ENCODE measurements around the gene CHST8. TPM values are rescaled to one million over a fixed set of nuclear protein-coding genes. Genes with fewer than 3 reads are reported as not detected.

Gene CHST8
- total RNA-seq, 1 experiment from 2014 or later, result 33.5 TPM

GRCh38 chr19:33639035-33639681 is 17.4 kb downstream of the CHST8 start (continued):
- TF ChIP-seq E2F4 (CRISPR knock-in tag; IDR thresholded peaks at IDR 0.05; ENCODE audit: borderline replicate concordance, low read depth) (no peak), MAX (CRISPR knock-in tag; IDR thresholded peaks at IDR 0.05) (no peak), ZNF263 (CRISPR knock-in tag; IDR thresholded peaks at IDR 0.05; ENCODE audit: low read depth) (no peak), CREB1 (CRISPR knock-in tag; IDR thresholded peaks at IDR 0.05) (no peak)
- TF ChIP-seq, protein P1, sequence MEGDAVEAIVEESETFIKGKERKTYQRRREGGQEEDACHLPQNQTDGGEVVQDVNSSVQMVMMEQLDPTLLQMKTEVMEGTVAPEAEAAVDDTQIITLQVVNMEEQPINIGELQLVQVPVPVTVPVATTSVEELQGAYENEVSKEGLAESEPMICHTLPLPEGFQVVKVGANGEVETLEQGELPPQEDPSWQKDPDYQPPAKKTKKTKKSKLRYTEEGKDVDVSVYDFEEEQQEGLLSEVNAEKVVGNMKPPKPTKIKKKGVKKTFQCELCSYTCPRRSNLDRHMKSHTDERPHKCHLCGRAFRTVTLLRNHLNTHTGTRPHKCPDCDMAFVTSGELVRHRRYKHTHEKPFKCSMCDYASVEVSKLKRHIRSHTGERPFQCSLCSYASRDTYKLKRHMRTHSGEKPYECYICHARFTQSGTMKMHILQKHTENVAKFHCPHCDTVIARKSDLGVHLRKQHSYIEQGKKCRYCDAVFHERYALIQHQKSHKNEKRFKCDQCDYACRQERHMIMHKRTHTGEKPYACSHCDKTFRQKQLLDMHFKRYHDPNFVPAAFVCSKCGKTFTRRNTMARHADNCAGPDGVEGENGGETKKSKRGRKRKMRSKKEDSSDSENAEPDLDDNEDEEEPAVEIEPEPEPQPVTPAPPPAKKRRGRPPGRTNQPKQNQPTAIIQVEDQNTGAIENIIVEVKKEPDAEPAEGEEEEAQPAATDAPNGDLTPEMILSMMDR (IDR thresholded peaks at IDR 0.05), result no peak

DNA sequence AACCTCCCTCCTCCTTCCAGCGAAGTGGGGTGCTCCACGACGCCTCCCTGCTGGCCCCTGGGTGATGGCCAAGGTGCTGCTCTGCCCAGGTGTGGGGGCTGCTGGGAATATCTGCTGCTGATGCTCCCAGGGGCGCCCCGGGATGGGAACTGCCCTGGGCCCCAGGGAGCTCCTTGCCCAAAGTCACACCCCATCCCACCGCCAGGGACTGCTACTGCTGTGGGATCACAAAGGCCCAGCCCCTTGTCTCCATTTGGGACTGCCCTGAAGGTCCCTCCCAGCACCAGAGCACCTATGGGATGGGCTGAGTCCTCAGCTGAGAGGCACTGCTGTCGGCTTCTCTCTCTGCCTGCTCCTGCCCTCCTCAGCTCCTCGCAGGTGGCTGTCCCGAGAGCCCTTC is 19.0 kb downstream of the CHST8 start:
- POLR2A ChIA-PET, result interaction anchor here (1.1 kb wide), 1 partner anchor 16 kb away, joined by 5 read pairs; no protein-coding TSS in a partner anchor
- CTCF ChIA-PET, result interaction anchor here (0.6 to 0.7 kb wide), 4 partner anchors 12 to 1424 kb away, joined by 3 to 4 read pairs (median 3); no protein-coding TSS in a partner anchor
- peaks cover 73% of the 10 kb centered on the region for H3K4me1 Mint-ChIP-seq

DNA sequence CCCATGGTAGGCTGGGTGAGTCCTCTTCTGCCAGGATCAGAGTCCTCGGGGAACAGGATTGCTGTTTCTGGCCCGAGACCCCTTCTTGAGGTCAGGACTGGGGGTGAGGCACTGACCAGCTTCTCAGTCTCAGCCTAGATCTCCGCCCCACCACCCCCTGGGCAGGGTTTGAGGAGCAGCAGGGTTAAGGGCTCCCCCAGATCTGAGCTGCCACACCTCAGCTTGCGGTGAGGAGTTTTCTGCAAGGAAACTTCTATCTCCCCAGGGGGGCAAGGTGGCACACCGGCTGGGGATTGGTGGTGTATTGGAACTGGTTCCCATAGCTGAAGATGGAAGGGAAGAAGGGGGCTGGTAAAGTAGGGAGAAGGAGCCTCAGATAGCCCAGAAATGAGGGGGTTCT is 19.5 kb downstream of the CHST8 start:
- CTCF ChIA-PET, result interaction anchor here (0.7 kb wide), 1 partner anchor 1424 kb away, joined by 4 read pairs; no protein-coding TSS in a partner anchor
- H3K4me3 Mint-ChIP-seq, result no peak overlapping the region
- POLR2A ChIA-PET, result interaction anchor here (1.1 kb wide), 1 partner anchor 16 kb away, joined by 5 read pairs; no protein-coding TSS in a partner anchor
- no peaks in the 10 kb centered on the region for H3K36me3 Mint-ChIP-seq
- no peak overlapping the region for H3K27ac Mint-ChIP-seq
- H3K27me3 Mint-ChIP-seq (ENCODE audit: low read depth), result no peaks in the 10 kb centered on the region
- DNase-seq (ENCODE audit: low spot score) (no peak), ATAC-seq (no peak)
- TF ChIP-seq MYBL2 (CRISPR knock-in tag; IDR thresholded peaks at IDR 0.05), result no peak
- no peak for TF ChIP-seq ZNF263 (CRISPR knock-in tag; IDR thresholded peaks at IDR 0.05; ENCODE audit: low read depth)
- TF ChIP-seq FOXJ3 (CRISPR knock-in tag; IDR thresholded peaks at IDR 0.05; ENCODE audit: borderline replicate concordance), result no peak
- no peak for TF ChIP-seq ELF4 (CRISPR knock-in tag; IDR thresholded peaks at IDR 0.05; ENCODE audit: low read depth)
- no peak for TF ChIP-seq ZNF396 (CRISPR knock-in tag; IDR thresholded peaks at IDR 0.05; ENCODE audit: borderline replicate concordance)
- TF ChIP-seq, protein P2, sequence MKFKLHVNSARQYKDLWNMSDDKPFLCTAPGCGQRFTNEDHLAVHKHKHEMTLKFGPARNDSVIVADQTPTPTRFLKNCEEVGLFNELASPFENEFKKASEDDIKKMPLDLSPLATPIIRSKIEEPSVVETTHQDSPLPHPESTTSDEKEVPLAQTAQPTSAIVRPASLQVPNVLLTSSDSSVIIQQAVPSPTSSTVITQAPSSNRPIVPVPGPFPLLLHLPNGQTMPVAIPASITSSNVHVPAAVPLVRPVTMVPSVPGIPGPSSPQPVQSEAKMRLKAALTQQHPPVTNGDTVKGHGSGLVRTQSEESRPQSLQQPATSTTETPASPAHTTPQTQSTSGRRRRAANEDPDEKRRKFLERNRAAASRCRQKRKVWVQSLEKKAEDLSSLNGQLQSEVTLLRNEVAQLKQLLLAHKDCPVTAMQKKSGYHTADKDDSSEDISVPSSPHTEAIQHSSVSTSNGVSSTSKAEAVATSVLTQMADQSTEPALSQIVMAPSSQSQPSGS (CRISPR knock-in tag; IDR thresholded peaks at IDR 0.05; ENCODE audit: borderline replicate concordance, low read depth), result no peak
- no peak for TF ChIP-seq ZBTB21 (CRISPR knock-in tag; IDR thresholded peaks at IDR 0.05; ENCODE audit: borderline replicate concordance)
- no peaks in the 10 kb centered on the region for H3K9me3 Mint-ChIP-seq
- peaks cover 69% of the 10 kb centered on the region for H3K4me1 Mint-ChIP-seq

More for the DNA sequence above, 19.0 kb downstream of the CHST8 start:
- DNase-seq (ENCODE audit: low spot score) (no peak), ATAC-seq (peak; percentile 17; the same call in 1 of the 2 replicates)
- no peaks in the 10 kb centered on the region for H3K36me3 Mint-ChIP-seq
- no peak for TF ChIP-seq FOXJ3 (CRISPR knock-in tag; IDR thresholded peaks at IDR 0.05; ENCODE audit: borderline replicate concordance)
- TF ChIP-seq E2F4 (CRISPR knock-in tag; IDR thresholded peaks at IDR 0.05; ENCODE audit: borderline replicate concordance, low read depth), result no peak
- TF ChIP-seq ZBTB21 (CRISPR knock-in tag; IDR thresholded peaks at IDR 0.05; ENCODE audit: borderline replicate concordance), result no peak
- no peak for TF ChIP-seq JAZF1 (CRISPR knock-in tag; IDR thresholded peaks at IDR 0.05)
- no peak for TF ChIP-seq MAX (CRISPR knock-in tag; IDR thresholded peaks at IDR 0.05)
- TF ChIP-seq FOXP4 (CRISPR knock-in tag; IDR thresholded peaks at IDR 0.05), result no peak
- TF ChIP-seq RORB (CRISPR knock-in tag; IDR thresholded peaks at IDR 0.05), result no peak
- TF ChIP-seq HMGA2 (CRISPR knock-in tag; IDR thresholded peaks at IDR 0.05), result no peak
- no peak for TF ChIP-seq JUN (CRISPR knock-in tag; IDR thresholded peaks at IDR 0.05)
- TF ChIP-seq MXD4 (CRISPR knock-in tag; IDR thresholded peaks at IDR 0.05; ENCODE audit: borderline replicate concordance), result no peak
- no peak for TF ChIP-seq TCF7 (CRISPR knock-in tag; IDR thresholded peaks at IDR 0.05; ENCODE audit: low read depth)
- TF ChIP-seq ZNF317 (CRISPR knock-in tag; IDR thresholded peaks at IDR 0.05; ENCODE audit: borderline replicate concordance, low read depth), result no peak
- H3K27ac Mint-ChIP-seq, result no peak overlapping the region
- H3K9me3 Mint-ChIP-seq, result no peaks in the 10 kb centered on the region
- no peak overlapping the region for H3K4me3 Mint-ChIP-seq
- no peaks in the 10 kb centered on the region for H3K27me3 Mint-ChIP-seq (ENCODE audit: low read depth)

Measured in WTC11 (cell line).